GM19240 (cell line): ENCODE measurements around the gene C5.

Source experiments
- DNase-seq: peaks from one replicate; pipeline ENCODE4 v3.0.0; 2011; ENCODE audit warnings: low spot score; ENCODE audit not compliant: insufficient read length

C5 gene

GRCh38 chr9:120942186-120943001 is 107.7 kb downstream of the C5 start:
- DNase-seq: no peak

GRCh38 chr9:120941046-120941770 is 108.9 kb downstream of the C5 start:
- DNase-seq: no peak

DNA sequence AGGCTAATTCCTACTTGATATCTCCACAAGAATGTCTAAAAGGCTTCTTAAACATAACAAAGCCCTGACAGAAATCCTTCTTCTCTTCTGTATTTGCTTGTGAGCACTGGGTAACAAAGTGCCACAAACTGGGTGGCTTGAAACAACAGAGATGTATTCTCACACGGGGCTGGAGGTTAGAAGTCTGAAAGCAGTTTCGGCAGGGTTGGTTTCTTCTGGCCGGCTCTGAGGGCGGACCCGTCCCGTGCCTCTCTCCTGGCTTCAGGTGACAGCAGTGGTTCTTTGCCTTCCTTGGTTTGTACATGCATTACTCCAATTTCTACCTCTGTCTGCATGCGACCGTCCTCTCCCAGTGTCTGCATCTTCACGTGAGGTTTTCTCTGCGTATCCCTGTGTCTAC is 109.5 kb downstream of the C5 start:
- no peak for DNase-seq

DNA sequence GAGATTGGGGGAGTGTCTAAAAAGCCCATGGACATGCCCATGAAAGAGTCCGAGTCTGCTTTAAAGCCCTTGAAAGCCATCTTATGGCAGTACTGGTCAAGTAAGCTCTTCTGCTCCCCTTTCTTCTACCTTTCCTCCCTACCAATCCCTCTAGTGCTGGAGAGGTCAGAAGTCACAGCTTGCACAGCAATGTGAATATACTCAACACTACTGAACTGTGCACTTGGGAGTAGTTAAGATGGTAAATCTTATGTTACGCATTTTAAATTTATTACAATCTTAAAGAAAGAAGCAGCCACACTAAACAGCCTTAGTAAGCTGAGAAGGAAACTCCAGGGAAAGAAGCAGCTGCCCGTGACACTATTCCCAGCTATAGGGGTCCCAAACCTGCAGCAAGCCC is 111.2 kb downstream of the C5 start:
- no peak for DNase-seq

DNA sequence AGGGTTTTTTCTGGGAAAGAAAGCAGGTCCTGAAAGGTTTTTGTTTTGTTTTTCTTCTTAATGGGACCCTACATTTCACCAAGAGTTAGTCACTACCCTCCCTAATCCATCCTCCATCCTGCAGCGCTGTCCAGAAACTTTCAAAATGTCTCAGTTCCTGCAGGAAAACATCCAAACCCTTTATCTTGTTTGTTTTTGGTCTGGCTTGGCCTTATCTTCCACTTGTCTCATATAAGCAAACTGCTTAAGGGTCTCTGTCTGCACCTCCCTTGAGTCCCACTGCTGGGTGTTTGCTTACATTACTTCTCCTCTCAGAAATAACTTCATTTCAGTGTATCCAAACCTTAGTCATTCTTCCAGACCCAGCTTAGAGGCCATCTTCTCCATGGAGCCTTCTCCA is 112.5 kb downstream of the C5 start:
- no peak for DNase-seq

DNA sequence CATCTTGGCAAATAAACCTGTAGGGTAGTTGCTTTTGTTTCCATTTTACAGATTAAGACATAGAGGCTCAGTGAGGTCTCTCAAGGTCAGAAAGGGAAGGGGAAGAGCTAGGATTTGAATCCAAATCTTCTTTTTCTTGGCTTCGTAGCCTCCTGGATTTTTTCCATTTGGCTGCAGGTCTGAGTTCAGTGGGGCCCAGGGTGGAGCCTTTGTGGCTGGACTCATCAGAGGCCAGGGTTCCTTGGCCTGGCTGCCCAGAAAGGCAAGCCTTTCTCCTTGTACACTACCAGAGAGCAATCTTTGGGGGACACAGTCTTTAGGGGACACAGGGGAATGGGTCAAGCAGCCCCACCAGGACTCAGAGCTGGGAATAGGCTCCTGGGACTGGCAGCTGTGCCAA is 112.9 kb downstream of the C5 start:
- no peak for DNase-seq

DNA sequence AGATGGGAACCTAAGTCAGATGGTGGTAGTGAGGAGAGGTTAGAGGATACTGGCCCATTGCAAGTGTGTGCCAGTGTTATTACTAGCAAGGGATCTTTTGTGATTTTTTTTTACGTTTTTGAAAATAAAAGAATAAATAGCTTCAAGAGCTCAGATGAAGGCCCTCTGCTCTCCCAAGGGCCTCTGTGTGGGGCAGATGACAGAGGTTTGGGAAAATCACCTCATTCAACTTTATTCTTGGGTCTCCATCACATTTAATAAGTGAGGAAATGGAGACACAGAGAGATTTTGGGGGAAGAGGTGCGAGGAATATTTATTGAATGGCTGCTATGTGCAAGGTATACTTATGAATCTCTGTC is 113.3 kb downstream of the C5 start:
- DNase-seq: no peak

DNA sequence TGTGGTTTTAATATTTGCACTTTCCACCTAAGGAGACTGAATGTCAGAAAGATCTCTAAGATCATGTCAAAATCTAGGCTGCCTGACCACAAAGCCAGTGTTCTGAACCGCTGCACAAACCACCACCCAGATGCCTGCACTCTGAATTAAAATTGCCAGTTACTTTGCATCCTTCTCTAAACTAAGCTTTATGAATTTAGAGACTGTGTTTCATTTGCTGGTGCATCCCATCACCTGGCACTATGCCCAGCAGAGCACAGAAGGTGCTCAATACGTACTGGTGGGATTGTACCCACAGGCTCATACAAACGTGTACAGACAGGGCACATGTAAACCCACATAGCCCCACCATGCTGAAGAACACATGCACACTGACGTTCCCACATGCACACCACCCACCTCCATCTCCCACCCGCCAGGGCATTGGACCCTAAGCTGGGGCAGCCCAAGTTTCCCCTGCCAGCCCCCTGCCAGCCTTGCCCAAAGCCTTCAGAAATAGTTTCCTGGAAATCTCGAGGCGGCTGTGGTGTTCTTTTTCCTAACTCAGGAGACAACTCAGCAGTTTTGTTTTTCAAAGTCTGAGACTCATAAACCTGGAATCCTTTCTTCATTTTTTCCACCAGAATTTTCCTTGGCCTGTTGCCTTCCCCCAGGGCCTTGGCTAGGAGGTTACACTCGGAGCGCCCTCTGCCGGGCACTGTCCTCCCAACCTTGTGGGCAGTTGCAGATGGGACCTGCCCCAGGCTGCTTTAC is 113.9 kb downstream of the C5 start:
- DNase-seq: peak; percentile 63

GRCh38 chr9:120935383-120935857 is 114.7 kb downstream of the C5 start:
- no peak for DNase-seq

DNA sequence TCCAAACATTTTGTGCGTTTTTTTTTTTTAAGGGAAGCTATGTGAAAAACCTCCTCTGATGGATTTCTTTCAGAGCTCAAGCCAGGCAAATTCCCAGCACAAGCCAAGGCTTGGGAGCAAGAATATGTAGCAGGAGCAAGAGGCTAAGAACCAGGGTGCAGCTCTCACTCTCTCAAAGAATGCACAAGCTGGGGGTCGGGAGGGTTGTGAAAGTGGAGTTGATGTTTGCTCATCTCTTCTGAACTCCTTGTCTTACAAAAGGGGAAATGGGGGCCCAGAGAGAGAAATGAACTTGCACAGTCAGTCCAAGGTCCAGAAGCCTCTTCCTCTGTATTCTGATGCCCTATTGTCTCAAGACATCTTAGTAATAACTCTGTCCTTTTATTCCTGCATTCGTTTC is 115.8 kb downstream of the C5 start:
- no peak for DNase-seq

DNA sequence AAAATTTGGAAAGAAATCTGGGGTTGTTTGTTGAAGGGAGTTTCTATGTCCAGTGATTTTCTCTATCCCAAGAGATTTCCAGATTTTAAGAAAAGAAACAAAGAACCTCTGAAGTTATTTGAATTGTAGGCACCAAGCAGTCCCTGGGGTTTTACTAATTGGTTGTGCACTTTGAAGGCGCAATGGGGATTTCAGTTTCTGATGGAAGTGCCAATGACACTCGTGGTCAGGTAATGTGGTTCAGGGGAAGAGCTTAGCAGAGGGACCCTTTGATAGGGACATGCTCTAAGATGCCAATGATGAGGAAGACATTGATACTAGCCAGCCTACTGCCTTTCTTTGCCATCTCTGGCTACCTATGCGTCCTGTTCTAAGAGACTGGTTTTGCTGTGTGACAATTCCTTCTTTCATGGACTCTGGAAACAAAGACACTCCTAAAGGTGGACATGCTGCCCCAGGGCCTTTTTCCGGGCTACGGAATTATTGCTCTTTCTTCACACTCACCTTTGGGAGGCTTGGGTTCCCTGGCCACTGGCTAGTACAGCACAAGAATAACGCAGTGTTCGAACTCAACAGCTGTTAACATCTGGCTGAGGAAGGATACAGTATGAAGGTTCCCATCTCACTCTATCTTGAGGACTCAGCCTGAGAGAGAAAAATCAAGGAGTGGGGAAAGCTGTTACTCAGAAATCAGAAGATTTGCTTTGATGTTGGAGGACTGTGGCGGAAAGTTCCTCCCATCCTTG is 116.6 kb downstream of the C5 start:
- DNase-seq: no peak

GRCh38 chr9:120932086-120932823 is 117.8 kb downstream of the C5 start:
- DNase-seq: no peak

GRCh38 chr9:120931231-120932085 is 118.6 kb downstream of the C5 start:
- peak; percentile 60 for DNase-seq

DNA sequence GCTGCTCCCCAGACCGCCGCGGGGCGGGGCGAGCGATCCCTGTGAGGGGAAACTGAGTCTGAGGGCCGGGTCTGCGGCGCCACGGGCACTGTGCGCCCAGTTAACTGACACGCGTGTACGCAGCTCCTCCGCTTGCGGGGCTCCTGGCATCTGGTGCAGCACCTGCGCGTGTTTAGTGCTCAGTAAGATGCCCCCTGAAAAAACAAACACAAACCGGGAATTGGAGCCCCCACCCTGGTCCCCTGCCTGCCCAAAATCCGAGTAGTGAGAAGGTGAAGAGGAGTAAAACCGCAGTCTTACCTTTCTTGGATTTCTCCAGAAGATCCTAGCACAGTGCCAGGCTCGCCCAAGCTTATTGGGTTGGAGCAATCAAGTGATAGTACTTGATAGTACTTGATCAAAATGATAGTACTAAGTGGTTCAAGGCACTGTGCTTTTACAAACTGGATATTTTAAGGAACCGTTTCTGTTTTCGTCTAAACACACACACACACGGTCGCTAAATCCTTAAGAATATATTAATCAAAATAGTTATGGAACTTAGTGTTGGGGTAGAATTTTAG is 120.8 kb downstream of the C5 start:
- no peak for DNase-seq

- no peak for DNase-seq
Observed at GRCh38 chr9:120928483-120929228, 121.4 kb downstream of the C5 start.

GRCh38 chr9:120928015-120928482 is 122.0 kb downstream of the C5 start:
- no peak for DNase-seq

GRCh38 chr9:120927269-120928014 is 122.6 kb downstream of the C5 start:
- DNase-seq: no peak

DNA sequence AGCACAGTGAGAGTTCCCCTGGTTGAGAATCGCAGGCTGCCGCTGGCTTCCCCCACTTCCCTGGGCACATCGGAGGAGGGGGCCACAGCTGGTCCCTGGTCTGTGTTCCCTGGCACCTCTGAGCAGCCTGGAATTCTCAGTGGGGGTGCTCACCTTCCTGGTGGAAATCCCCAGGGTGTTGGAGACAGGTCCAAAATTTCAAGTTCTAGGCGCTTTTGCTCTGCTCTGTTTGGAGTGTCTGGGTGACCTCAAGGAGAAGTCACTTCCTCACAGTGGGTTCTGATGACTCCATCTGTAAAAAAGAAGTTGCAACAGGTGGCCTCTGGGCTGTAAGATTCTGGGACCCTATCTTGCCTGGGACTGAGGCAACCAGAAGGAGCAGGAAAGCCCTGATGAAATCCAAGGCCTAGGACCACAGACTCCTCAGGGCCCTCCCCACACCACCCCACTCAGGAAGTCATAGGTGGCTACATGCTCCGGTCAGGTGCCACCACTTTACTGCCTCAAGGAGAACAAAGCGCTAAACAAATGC is 123.6 kb downstream of the C5 start, which contains the start of gene TRAF1:
TSS of gene TRAF1 (minus strand) at position 400 of the 532 bp plus-strand sequence. CDS start 721 bp downstream, outside the sequence.
- no peak for DNase-seq
